Panc1 (cell line): Measurements from ENCODE around the gene WDR6. TPM values are rescaled to one million over a fixed set of nuclear protein-coding genes. Genes with fewer than 3 reads are reported as not detected.
A peak's percentile ranks its signal among the peaks of the same experiment; 100 is the strongest.

Experiments
- ATAC-seq: fragments of 200-7000 bp; cut with Tn5 transposase; 2 replicates; pipeline ENCODE4 v1.9.1; 2020; ENCODE audit warnings: mild to moderate bottlenecking, moderate library complexity
- BruUV-seq: library from RNA; stranded (reverse); fragments of 400-500 nt; replicated peaks from 2 replicates; lab custom pipeline; 2021; lab: Mats Ljungman, UMichigan
- CTCF ChIA-PET: fragments of 300-600 bp; sonication (Branson Sonifier 250); formaldehyde crosslinking; loops from one replicate; lab custom pipeline; 2022; ENCODE audit warnings: antibody characterized with exemption; lab: Charles Lee
- POLR2A ChIA-PET: fragments of 300-600 bp; sonication (Branson Sonifier 250); formaldehyde crosslinking; loops from one replicate; lab custom pipeline; 2022; ENCODE audit warnings: antibody characterized with exemption; lab: Charles Lee
- DNase-seq: peaks from one replicate; pipeline ENCODE4 v3.0.0-alpha.2; 2010; ENCODE audit warnings: low read depth, low spot score
- H3K27ac ChIP-seq: 2 replicates; pipeline ENCODE4 v1.5.1; 2011; ENCODE audit warnings: mild to moderate bottlenecking, low read length, inconsistent platforms
- H3K27me3 ChIP-seq: fragments of 200-500 bp; sonication (Bioruptor generic); 2 replicates; pipeline ENCODE4 v1.6.0; 2014; ENCODE audit warnings: low read length, inconsistent platforms; ENCODE audit not compliant: control insufficient read depth, insufficient read depth
- H3K36me3 ChIP-seq: fragments of 200-500 bp; sonication (Bioruptor generic); 2 replicates; pipeline ENCODE4 v1.5.1; 2014; ENCODE audit warnings: inconsistent platforms, mild to moderate bottlenecking, low read length, moderate library complexity; ENCODE audit not compliant: control insufficient read depth, insufficient read depth
- H3K4me1 ChIP-seq: 2 replicates; pipeline ENCODE4 v1.5.1; 2011; ENCODE audit warnings: inconsistent platforms, mild to moderate bottlenecking, low read length, moderate library complexity; ENCODE audit not compliant: control insufficient read depth, insufficient read depth
- H3K4me3 ChIP-seq, 2 experiments: 2 replicates each; pipeline ENCODE4 v1.5.1; 2011 to 2012; ENCODE audit warnings: low read depth in 2 of 2, low read length in 2 of 2, mild to moderate bottlenecking in 2 of 2, inconsistent platforms in 1 of 2, moderate library complexity in 1 of 2
- H3K9me3 ChIP-seq: fragments of 200-500 bp; sonication (Bioruptor generic); 2 replicates; pipeline ENCODE4 v1.5.1; 2014; ENCODE audit warnings: low read depth, mild to moderate bottlenecking, inconsistent platforms, low read length, moderate library complexity; ENCODE audit not compliant: control insufficient read depth, insufficient read depth
- CTCF ChIP-seq: fragments of 450-650 bp; IDR thresholded peaks from 2 replicates; pipeline ENCODE4 v1.5.1; 2017; ENCODE audit warnings: mild to moderate bottlenecking
- POLR2AphosphoS5 ChIP-seq: IDR thresholded peaks from 2 replicates; pipeline ENCODE4 v1.6.1; 2012; ENCODE audit warnings: mild to moderate bottlenecking, low read depth, low read length, moderate library complexity
- REST ChIP-seq, 2 experiments: IDR thresholded peaks; 2 replicates each; pipeline ENCODE4 v1.6.1; 2011 to 2012; ENCODE audit warnings: low read depth in 2 of 2, control low read depth in 1 of 2, low read length in 1 of 2, mild to moderate bottlenecking in 1 of 2, moderate library complexity in 1 of 2; ENCODE audit not compliant: insufficient read depth in 1 of 2
- SIN3A ChIP-seq: IDR thresholded peaks from 2 replicates; pipeline ENCODE4 v1.6.1; 2012; ENCODE audit warnings: low read depth, mild to moderate bottlenecking, low read length, moderate library complexity, borderline replicate concordance; ENCODE audit not compliant: insufficient read depth
- TCF7L2 ChIP-seq: IDR thresholded peaks from 2 replicates; pipeline ENCODE4 v1.6.1; 2011; ENCODE audit warnings: mild to moderate bottlenecking, low read depth, low read length, inconsistent platforms
- in situ Hi-C: cut with HindIII; loops from 2 replicates; pipeline ENCODE4 v1.10.0; 2016; ENCODE audit warnings: low sequenced_read_pairs, low pct_unique_long_range_greater_than_20kb
- intact Hi-C: fragments of 100-400 bp; cut with micrococcal nuclease; formaldehyde crosslinking; loops from one replicate; pipeline ENCODE4 v1.10.0; 2022; ENCODE audit not compliant: unreplicated experiment
- total RNA-seq: library from RNA; stranded (reverse); gene quantifications from one replicate; pipeline ENCODE4 v1.2.1, GENCODE V29; 2021; ENCODE audit not compliant: unreplicated experiment

Gene WDR6
- total RNA-seq, 1 experiment from 2014 or later = 142 TPM

GRCh38 chr3:49028673-49029562 is 21.7 kb downstream of the WDR6 start, which contains the start of gene IMPDH2:
Gene IMPDH2 (minus strand): TSS chr3:49029398. CDS start chr3:49029350, 48 bp downstream.
- peak; percentile 71 for DNase-seq
- intact Hi-C loops (no loop called here), in situ Hi-C loops (no loop called here)
- ChIA-PET POLR2A (interaction anchor here (0.6 to 0.7 kb wide), 3 partner anchors 65 to 195 kb away, joined by 3 read pairs; partner anchors contain the start of gene QRICH1), CTCF (no interaction called here)
- peak within 1 kb of the TSS; percentile 50 to 79 for H3K4me3 ChIP-seq
- no peaks in the 10 kb centered on the region for H3K27me3 ChIP-seq
- peak; percentile 91 for ATAC-seq
- H3K36me3 ChIP-seq = peaks cover 12% of the 10 kb centered on the region
- peak; percentile 67; the same call in 1 of the 2 replicates for TF ChIP-seq SIN3A
- no peak for TF ChIP-seq CTCF
- peak; percentile 99 for TF ChIP-seq POLR2AphosphoS5
- peak within 1 kb of the TSS; percentile 79 for H3K27ac ChIP-seq
- H3K4me1 ChIP-seq = peaks cover 29% of the 10 kb centered on the region
- no peaks in the 10 kb centered on the region for H3K9me3 ChIP-seq
- no TSS peak for BruUV-seq

- BruUV-seq = no TSS peak
- intact Hi-C loops (no loop called here), in situ Hi-C loops (no loop called here)
- no peak overlapping the region for H3K4me3 ChIP-seq
- H3K27me3 ChIP-seq = no peaks in the 10 kb centered on the region
- no peak for TF ChIP-seq SIN3A
- TF ChIP-seq TCF7L2 = no peak
- no peak for TF ChIP-seq POLR2AphosphoS5
- TF ChIP-seq REST (IDR thresholded peaks at IDR 0.05; ENCODE audit: insufficient read depth in 1 of 2, low read depth in 2 of 2, low read length in 1 of 2) = no peak
- no peak for TF ChIP-seq CTCF
- POLR2A ChIA-PET = interaction anchor here (0.6 kb wide), 1 partner anchor 196 kb away, joined by 3 read pairs; no protein-coding TSS in a partner anchor
- DNase-seq (no peak), ATAC-seq (no peak)
- H3K9me3 ChIP-seq = no peaks in the 10 kb centered on the region
- peak overlapping the region; percentile 31 for H3K27ac ChIP-seq
- CTCF ChIA-PET = no interaction called here
- H3K36me3 ChIP-seq = peaks cover 13% of the 10 kb centered on the region
- peaks cover 25% of the 10 kb centered on the region for H3K4me1 ChIP-seq
These were observed 22.3 kb downstream of the WDR6 start for GRCh38 chr3:49029563-49029884.
